IPS DF 4.7 (cell line): Measurements from ENCODE around the gene ADCYAP1R1.

Experiments used
- DNase-seq: peaks from one replicate; pipeline ENCODE4 v3.0.0-alpha.2; 2013; ENCODE audit warnings: low spot score; ENCODE audit errors: extremely low read depth

The ADCYAP1R1 gene

GRCh38 chr7:31051598-31052486 lies at the start of gene ADCYAP1R1:
Gene ADCYAP1R1 (plus strand): TSS chr7:31052308. CDS start chr7:31063265, 10,957 bp downstream.
- DNase-seq, result no peak

- DNase-seq, result no peak
These were observed 49.0 kb upstream of the ADCYAP1R1 start for GRCh38 chr7:31003097-31003496.

DNA sequence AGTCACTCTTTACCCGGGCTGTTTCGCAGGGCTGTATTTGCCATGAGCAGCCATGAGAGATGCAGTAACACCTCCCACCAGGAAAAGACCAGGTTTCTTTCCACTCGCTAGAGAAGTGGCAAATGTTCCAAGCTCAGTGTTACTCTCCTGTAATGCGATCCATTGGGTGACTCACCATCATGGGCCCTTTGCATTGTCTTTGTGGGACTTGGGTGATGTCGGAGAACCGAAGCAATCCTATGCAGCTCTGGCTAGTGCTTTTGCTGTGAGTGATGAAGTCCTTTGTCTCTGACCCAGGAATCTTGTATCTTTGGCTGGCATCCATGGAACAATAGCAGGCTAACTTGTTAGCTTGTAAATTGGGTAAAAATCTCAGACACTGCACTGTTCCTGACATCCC lies 48.4 kb upstream of the ADCYAP1R1 start:
- no peak for DNase-seq

GRCh38 chr7:31004393-31004792 lies 47.7 kb upstream of the ADCYAP1R1 start:
- DNase-seq, result no peak

- no peak for DNase-seq
These were observed 45.3 kb upstream of the ADCYAP1R1 start for GRCh38 chr7:31006857-31007256.

GRCh38 chr7:31007634-31008033 lies 44.5 kb upstream of the ADCYAP1R1 start:
- no peak for DNase-seq

GRCh38 chr7:31014826-31015225 lies 37.3 kb upstream of the ADCYAP1R1 start:
- no peak for DNase-seq

DNA sequence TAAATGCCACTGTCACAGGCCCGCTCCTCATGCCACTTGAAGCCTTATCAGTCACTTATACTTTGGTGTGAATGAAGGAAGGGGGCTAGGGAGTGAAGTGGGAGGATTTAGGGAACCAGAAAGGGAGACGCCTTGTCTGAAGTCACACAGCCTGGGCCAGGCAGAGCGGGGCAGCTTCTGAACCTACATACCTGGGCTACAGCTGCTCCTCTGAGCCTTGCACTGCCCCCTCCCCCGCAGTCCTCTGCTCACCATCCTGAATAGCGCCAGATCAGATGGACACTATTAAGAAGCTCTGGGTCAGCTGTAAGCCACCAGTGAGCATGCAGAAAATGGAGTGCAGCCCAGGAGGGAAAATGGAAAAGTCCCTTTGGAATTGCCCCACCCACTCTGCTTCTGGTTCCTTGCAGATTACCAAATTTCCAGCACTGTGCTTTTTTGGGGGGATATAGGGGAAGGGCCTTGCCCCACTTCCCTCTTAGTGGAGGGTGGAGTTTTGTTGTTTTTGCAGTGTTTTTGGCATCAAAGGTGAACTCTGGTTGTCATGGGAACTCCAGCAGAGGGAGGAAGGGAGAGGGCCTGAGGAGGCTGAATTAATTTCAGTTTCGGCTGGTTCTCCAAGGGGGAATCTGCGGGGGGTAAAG lies 35.0 kb upstream of the ADCYAP1R1 start:
- DNase-seq, result no peak

GRCh38 chr7:31017721-31018120 lies 34.4 kb upstream of the ADCYAP1R1 start:
- no peak for DNase-seq

DNA sequence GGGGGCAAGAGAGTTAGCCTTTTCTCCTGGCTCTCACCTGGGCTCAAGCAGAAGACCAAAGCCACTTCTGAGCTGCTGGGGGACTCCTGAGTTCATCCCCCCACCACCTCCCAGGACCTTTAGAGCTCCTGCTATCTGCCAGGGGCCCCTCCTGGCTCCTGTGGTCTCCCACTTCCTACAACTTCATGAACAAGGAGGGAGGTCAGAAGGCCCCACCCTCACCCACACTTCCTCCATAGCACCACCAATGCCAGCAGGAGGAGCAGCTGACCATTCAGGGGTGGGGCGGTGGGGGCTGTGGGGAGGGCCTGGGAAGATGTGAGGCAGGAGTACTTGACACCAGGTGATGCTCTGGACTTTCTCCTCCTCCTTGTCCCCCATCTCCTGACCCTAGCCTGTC lies 32.6 kb upstream of the ADCYAP1R1 start:
- DNase-seq, result no peak

GRCh38 chr7:31020161-31020560 lies 31.9 kb upstream of the ADCYAP1R1 start:
- DNase-seq, result no peak

DNA sequence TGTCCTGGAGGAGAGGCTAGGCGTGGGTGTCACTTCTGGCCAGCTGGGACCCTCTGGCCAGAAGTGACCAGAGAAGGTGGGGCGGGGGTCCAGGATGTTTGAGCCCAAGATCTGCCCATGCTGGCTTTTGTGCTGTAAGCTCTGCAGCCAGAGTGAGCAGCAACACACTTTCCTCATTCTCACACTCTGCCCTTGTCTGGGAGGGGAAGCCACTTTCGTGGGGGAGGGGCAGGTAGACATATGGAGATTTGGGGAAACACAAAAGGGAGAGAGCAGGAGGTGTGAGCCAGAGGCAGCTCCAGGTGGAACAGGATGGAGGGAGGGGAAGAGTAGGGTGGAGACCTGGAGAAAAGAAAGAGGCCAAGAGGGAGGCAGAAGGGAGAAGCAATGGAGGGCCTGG lies 31.5 kb upstream of the ADCYAP1R1 start:
- DNase-seq, result no peak

DNA sequence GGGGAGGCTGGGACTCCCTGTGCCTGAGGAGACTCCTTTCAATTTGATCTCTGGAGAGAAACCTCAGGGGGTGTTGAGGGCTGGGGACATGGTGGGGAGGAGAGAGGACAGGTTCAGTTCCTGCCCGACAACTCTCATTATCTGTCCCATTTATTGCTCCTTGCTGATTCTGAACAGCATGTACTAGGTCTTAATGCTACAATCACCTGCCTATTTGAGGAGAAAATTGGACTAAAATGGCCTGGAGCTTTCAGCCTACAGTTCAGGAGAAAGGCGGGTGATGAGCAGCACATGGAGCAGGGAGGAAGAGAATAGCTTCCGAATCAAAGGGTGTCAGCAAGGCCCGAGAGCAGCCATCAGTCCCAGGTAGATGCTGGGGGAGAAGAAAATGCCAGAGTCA lies 30.0 kb upstream of the ADCYAP1R1 start:
- no peak for DNase-seq

DNA sequence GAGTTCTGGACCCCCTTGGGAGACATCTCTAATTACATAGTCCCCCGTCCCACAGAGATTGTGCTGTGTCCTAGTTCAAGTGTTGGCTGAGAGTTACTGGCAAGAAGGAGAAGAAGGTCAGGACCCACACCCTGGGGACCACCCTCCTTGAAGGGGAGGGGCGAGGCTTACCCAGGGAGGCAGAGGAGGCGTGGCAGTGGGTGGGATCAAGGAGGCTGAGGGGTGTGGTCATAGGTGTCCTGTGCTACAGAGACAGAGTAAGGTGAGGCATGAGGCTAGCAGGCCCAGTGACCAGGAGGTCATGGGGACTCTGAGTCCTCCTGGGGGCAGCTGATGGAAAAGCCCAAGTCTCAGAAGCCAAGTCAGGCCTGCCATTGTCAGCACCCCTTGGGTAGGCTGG lies 29.4 kb upstream of the ADCYAP1R1 start:
- no peak for DNase-seq

DNA sequence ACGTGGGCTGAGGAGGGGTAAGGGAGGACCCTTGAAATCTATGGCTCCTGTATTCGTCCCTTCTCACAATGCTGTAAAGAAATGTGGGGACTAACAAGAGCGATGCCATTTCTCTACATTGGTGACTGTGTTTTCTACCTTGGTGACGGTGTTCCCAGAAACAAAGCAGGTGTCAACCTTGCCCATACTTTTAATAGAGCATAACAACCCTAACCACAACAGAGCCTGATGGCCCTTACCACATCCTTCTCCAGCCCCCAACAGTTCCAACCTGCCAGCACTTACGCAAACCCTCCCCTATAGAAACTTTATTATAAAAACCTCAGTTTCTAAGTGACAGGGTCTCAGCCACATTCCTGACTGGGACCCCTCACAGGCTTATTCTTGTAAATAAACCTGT lies 28.2 kb upstream of the ADCYAP1R1 start:
- DNase-seq, result no peak

DNA sequence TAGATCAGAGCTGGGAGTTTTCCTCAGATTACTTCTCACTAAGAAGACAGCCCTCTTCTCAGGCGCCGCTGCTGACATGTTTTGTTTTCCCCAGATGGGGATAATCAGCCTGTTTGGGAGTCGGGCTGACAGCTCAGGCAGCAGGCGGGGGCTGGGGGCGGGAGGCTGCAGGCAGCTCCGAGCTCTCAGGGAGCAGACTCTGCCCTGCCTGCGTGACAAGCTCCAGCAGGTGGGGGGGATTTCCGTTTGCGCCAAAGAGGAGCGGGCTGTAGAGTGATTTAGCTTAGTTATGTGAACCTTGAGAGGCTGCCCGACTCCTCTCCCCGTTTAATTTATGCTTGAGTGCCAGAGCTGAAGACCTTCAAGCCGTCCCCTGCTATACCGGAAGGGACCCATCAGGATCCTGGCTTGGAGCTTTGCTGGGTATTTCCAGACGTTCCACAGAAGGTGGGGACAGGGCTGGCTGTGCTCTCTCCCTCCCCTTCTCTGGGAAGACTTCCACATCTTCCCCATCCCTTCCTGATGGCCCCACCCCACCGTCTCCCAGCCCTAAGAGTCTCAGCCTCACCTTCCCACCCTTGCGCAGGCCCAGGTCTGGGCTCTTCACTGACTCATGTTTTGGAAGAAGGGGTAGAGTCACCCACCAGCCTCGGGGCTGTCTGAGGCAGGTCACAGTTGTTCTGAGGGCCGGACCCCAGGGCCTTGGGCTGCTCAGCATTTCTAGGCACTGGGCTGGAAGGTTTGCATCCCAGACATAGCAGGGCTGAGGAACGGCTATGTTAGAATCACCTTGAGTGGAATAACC lies 24.7 kb upstream of the ADCYAP1R1 start:
- no peak for DNase-seq

GRCh38 chr7:31028006-31028405 lies 24.1 kb upstream of the ADCYAP1R1 start:
- DNase-seq, result no peak

- DNase-seq, result no peak
These were observed 23.6 kb upstream of the ADCYAP1R1 start for GRCh38 chr7:31028417-31028992.

DNA sequence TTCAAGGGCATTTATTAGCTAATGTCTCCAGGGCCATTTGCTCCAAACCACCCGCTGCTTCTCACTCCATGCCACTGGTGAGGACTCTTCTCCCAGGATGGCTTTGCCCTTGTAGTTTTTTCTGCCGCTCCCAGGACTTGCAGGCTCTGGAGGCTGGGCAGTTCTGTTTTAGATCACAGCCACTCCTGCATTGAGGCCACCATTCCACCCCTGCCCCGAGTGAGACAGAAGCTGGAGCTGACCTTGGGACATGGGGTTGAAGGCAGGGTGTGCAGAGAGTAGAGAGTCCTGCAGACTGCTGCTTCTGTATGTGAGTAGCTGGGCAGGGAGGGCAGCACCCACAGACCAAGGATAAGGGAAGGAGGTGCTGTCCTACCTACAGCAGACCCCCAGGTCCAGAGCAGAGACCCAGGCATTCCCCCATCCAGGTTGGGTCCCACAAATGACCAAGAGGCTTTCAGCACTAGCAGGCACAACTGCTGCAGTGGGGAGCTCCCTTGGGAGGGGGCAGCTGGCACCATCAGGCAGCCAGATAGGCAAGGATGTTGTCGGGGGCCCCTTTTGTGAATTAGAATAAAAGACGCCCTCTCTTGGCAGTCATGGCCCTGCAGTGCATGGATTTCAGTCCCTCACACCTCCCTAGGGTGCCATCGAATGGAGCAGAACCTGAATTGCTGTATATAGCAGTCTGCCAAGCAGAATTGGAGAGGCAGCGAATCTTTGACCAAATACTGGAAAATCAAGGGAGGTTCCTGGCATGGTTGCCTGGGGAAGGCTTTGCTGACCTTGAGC lies 22.7 kb upstream of the ADCYAP1R1 start:
- no peak for DNase-seq

GRCh38 chr7:31033674-31034300 lies 18.3 kb upstream of the ADCYAP1R1 start:
- no peak for DNase-seq
